Measurements from ENCODE around the gene IL3. TPM values are rescaled to one million over a fixed set of nuclear protein-coding genes. Genes with fewer than 3 reads are reported as not detected.

IL3 gene
- total RNA-seq, 2 experiments from 2014 or later: 0.25 to 0.98 TPM

- no peak overlapping the region for H3K4me3 Mint-ChIP-seq
- H3K36me3 Mint-ChIP-seq (ENCODE audit: low read depth): peaks cover 20% of the 10 kb centered on the region
- peak overlapping the region; percentile 58 for H3K27ac Mint-ChIP-seq
- H3K27me3 Mint-ChIP-seq: no peaks in the 10 kb centered on the region
- ChIA-PET CTCF (interaction anchor here (0.8 to 4.0 kb wide), 6 partner anchors 15 to 166 kb away, joined by 3 to 10 read pairs (median 4); no protein-coding TSS in a partner anchor), POLR2A (interaction anchor here (0.8 to 2.0 kb wide), 5 partner anchors 10 to 222 kb away, joined by 3 to 6 read pairs (median 3); no protein-coding TSS in a partner anchor)
- DNase-seq (no peak), ATAC-seq (no peak)
- no peaks in the 10 kb centered on the region for H3K9me3 Mint-ChIP-seq
- peaks cover 59% of the 10 kb centered on the region for H3K4me1 Mint-ChIP-seq (ENCODE audit: low read depth)
- no peak for TF ChIP-seq CTCF (IDR thresholded peaks at IDR 0.05)
- intact Hi-C loops (cut with micrococcal nuclease): loop anchor here (5.0 kb wide), 1 partner anchor 40 kb away; no protein-coding TSS in a partner anchor
Measured at GRCh38 chr5:132072070-132072469, 11.6 kb downstream of the IL3 start.

GRCh38 chr5:132072528-132072927 is 12.1 kb downstream of the IL3 start:
- POLR2A ChIA-PET: interaction anchor here (0.8 to 1.2 kb wide), 5 partner anchors 10 to 221 kb away, joined by 3 to 4 read pairs (median 3); no protein-coding TSS in a partner anchor
- H3K36me3 Mint-ChIP-seq (ENCODE audit: low read depth): peaks cover 20% of the 10 kb centered on the region
- CTCF ChIA-PET: interaction anchor here (0.8 to 4.0 kb wide), 7 partner anchors 7 to 166 kb away, joined by 3 to 10 read pairs (median 5); no protein-coding TSS in a partner anchor
- intact Hi-C loops (cut with micrococcal nuclease): loop anchor here (5.0 kb wide), 1 partner anchor 40 kb away; no protein-coding TSS in a partner anchor
- no peak for TF ChIP-seq CTCF (IDR thresholded peaks at IDR 0.05)
- no peaks in the 10 kb centered on the region for H3K9me3 Mint-ChIP-seq
- no peak for ATAC-seq
- H3K4me1 Mint-ChIP-seq (ENCODE audit: low read depth): peaks cover 62% of the 10 kb centered on the region
- H3K4me3 Mint-ChIP-seq: no peak overlapping the region
- no peak for DNase-seq
- H3K27me3 Mint-ChIP-seq: no peaks in the 10 kb centered on the region
- peak overlapping the region; percentile 53 for H3K27ac Mint-ChIP-seq

- ATAC-seq: peak; percentile 37
- no peak for TF ChIP-seq CTCF (IDR thresholded peaks at IDR 0.05)
- CTCF ChIA-PET: interaction anchor here (1.0 to 4.0 kb wide), 5 partner anchors 8 to 165 kb away, joined by 3 to 10 read pairs (median 7); no protein-coding TSS in a partner anchor
- Mint-ChIP-seq H3K9me3 (no peaks in the 10 kb centered on the region), H3K27ac (peak within 1 kb of the TSS; percentile 80), H3K4me3 (peak within 1 kb of the TSS; percentile 74), H3K27me3 (no peaks in the 10 kb centered on the region), H3K4me1 (ENCODE audit: low read depth) (peaks cover 68% of the 10 kb centered on the region), H3K36me3 (ENCODE audit: low read depth) (peaks cover 20% of the 10 kb centered on the region)
- POLR2A ChIA-PET: interaction anchor here (0.6 to 2.1 kb wide), 9 partner anchors 11 to 313 kb away, joined by 3 to 4 read pairs (median 3); no protein-coding TSS in a partner anchor
- peak; percentile 65 for DNase-seq
- intact Hi-C loops (cut with micrococcal nuclease): loop anchor here (2.0 to 5.0 kb wide), 2 partner anchors 25 to 39 kb away; no protein-coding TSS in a partner anchor
Measured at GRCh38 chr5:132073231-132074013, 13.0 kb downstream of the IL3 start, which contains the start of gene CSF2. CSF2 (plus strand) TSS chr5:132073789; CDS start chr5:132073824, 35 bp downstream.

- no peak for DNase-seq
- H3K36me3 Mint-ChIP-seq (ENCODE audit: low read depth): peaks cover 20% of the 10 kb centered on the region
- intact Hi-C loops (cut with micrococcal nuclease): loop anchor here (2.0 to 5.0 kb wide), 2 partner anchors 25 to 38 kb away; no protein-coding TSS in a partner anchor
- H3K27ac Mint-ChIP-seq: peak overlapping the region; percentile 80
- no peaks in the 10 kb centered on the region for H3K27me3 Mint-ChIP-seq
- TF ChIP-seq CTCF (IDR thresholded peaks at IDR 0.05): no peak
- peak overlapping the region; percentile 74 for H3K4me3 Mint-ChIP-seq
- ChIA-PET CTCF (interaction anchor here (1.6 to 4.0 kb wide), 3 partner anchors 9 to 164 kb away, joined by 7 to 10 read pairs (median 7); no protein-coding TSS in a partner anchor), POLR2A (interaction anchor here (0.6 to 2.1 kb wide), 6 partner anchors 12 to 55 kb away, joined by 3 to 4 read pairs (median 3); no protein-coding TSS in a partner anchor)
- H3K9me3 Mint-ChIP-seq: no peaks in the 10 kb centered on the region
- no peak for ATAC-seq
- H3K4me1 Mint-ChIP-seq (ENCODE audit: low read depth): peaks cover 68% of the 10 kb centered on the region
Measured at GRCh38 chr5:132074091-132074771, 13.8 kb downstream of the IL3 start.

All from activated CD8-positive, alpha-beta T cell treated with anti-CD3 and anti-CD28 coated beads for 36 hours (primary cell).